ENCODE measurements around the gene CTSD. TPM values are rescaled to one million over a fixed set of nuclear protein-coding genes. Genes with fewer than 3 reads are reported as not detected.

Gene CTSD
- total and polyA plus RNA-seq, 5 donors from 2014 or later: 104 to 175 (median 151) TPM

Other genes with a start within 250 kb of the CTSD start
- 71.7 TPM for gene DUSP8, start 191.7 kb downstream of the CTSD start, total RNA-seq
- gene DUSP8, start 191.7 kb downstream of the CTSD start, polyA plus RNA-seq: under 1 TPM; 0.05 to 0.19 (median 0.07) TPM
- gene KRTAP5-1, start 178.6 kb downstream of the CTSD start, total RNA-seq: not detected
- not detected for gene KRTAP5-1, start 178.6 kb downstream of the CTSD start, polyA plus RNA-seq
- gene KRTAP5-2, start 165.6 kb downstream of the CTSD start, total RNA-seq: 0.35 TPM
- not detected for gene KRTAP5-2, start 165.6 kb downstream of the CTSD start, polyA plus RNA-seq
- gene KRTAP5-3, start 155.5 kb downstream of the CTSD start, total RNA-seq: not detected
- gene KRTAP5-3, start 155.5 kb downstream of the CTSD start, polyA plus RNA-seq: not detected
- not detected for gene KRTAP5-4, start 141.8 kb downstream of the CTSD start, total RNA-seq
- not detected for gene KRTAP5-4, start 141.8 kb downstream of the CTSD start, polyA plus RNA-seq
- not detected for gene KRTAP5-5, start 134.2 kb downstream of the CTSD start, total RNA-seq
- gene KRTAP5-5, start 134.2 kb downstream of the CTSD start, polyA plus RNA-seq: not detected
- gene KRTAP5-6, start 66.7 kb downstream of the CTSD start, total RNA-seq: not detected
- gene KRTAP5-6, start 66.7 kb downstream of the CTSD start, polyA plus RNA-seq: not detected
- gene IFITM10, start 13.3 kb downstream of the CTSD start, total RNA-seq: 2.4 TPM
- gene IFITM10, start 13.3 kb downstream of the CTSD start, polyA plus RNA-seq: not detected
- not detected for gene SYT8, start 71.1 kb upstream of the CTSD start, total RNA-seq
- not detected for gene SYT8, start 71.1 kb upstream of the CTSD start, polyA plus RNA-seq
- gene TNNI2, start 75.1 kb upstream of the CTSD start, total RNA-seq: not detected
- not detected for gene TNNI2, start 75.1 kb upstream of the CTSD start, polyA plus RNA-seq
- 453 TPM for gene LSP1, start 89.2 kb upstream of the CTSD start, total RNA-seq
- 100 to 1,000 TPM; 381 to 514 (median 444) TPM for gene LSP1, start 89.2 kb upstream of the CTSD start, polyA plus RNA-seq
- gene PRR33, start 128.0 kb upstream of the CTSD start, total RNA-seq: not detected
- gene PRR33, start 128.0 kb upstream of the CTSD start, polyA plus RNA-seq: under 1 TPM in 3 of 4 donors, not detected in 1; 0.06 to 0.09 (median 0.08) TPM
- 19.4 TPM for gene TNNT3, start 155.8 kb upstream of the CTSD start, total RNA-seq
- 1 to 10 TPM in 1 of 4 donors, not detected in 3; 1.6 TPM for gene TNNT3, start 155.8 kb upstream of the CTSD start, polyA plus RNA-seq
- gene MRPL23, start 183.4 kb upstream of the CTSD start, total RNA-seq: 37.5 TPM
- 10 to 100 TPM; 19.8 to 84.1 (median 24.6) TPM for gene MRPL23, start 183.4 kb upstream of the CTSD start, polyA plus RNA-seq
- 0.25 TPM for gene H19, start 233.9 kb upstream of the CTSD start, total RNA-seq
- not detected for gene H19, start 233.9 kb upstream of the CTSD start, polyA plus RNA-seq